ENCODE data around the gene FAM177B.
"Not testable (repeated sequence)": the region's sequence is repeated elsewhere in the genome, so short reads cannot be mapped to it uniquely, and the experiment has no call there.

Gene FAM177B

DNA sequence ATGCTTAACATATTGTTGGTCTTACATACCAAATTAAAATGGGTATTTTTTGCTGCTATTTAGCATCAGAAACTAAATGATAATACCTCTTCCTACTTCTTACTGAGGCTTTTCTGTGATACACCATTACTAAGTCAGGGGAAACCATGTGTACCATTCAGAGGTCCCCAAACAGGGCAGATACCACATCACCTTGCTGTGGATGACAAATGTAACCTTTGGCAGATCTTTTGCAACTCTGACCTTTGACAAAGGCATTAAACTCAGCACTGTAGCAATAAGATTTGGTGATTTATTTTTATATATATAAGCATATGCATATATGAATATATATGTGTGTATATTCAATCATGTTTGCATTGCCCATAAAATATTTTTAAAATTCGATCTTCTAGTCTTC lies 2.9 kb downstream of the FAM177B start:
- no peak for DNase-seq (ENCODE audit: low read depth)

- DNase-seq (ENCODE audit: low read depth), result not testable (repeated sequence)
Measured at GRCh38 chr1:222741630-222742457, 4.8 kb downstream of the FAM177B start.

- no peak for DNase-seq (ENCODE audit: low read depth)
Measured at GRCh38 chr1:222749927-222750326, 12.9 kb downstream of the FAM177B start.

DNA sequence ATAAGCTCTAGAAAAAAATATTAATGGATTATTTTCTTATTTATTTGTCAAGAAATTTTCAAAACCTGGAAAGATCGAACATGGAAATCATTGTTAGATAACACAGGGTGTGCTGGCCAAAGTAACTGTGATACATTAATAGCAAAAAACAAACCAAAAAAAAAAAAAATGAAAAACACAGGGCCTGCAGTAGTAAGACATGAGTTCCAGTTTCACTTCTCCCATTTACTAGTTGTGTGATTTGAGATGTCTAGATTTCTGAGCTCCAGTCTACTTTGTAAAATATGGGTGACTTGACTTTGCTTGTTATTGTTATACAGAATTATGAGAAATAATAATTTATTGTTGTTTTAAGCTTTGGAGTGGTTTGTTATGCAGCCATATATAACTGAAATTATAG lies 13.6 kb downstream of the FAM177B start:
- DNase-seq (ENCODE audit: low read depth), result no peak

DNA sequence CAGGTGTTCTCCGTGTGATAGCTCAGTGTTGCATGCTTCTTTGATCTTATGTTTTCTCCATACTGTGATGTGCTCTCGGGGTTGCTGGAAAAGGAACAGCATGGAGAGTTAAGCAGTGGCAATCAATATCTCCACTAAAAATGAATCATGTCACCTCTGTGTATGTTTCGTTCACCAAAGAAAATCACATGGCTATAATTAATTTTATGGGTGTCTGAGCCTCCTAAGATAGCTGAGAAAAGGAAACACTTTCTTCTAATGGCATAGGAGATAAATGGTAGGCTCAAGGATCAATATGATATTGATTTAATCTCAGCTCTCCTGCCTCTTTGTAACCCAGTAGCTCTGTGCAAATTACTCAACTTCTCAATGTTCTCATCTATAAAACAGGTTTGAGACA lies 14.3 kb downstream of the FAM177B start:
- DNase-seq (ENCODE audit: low read depth), result no peak

DNA sequence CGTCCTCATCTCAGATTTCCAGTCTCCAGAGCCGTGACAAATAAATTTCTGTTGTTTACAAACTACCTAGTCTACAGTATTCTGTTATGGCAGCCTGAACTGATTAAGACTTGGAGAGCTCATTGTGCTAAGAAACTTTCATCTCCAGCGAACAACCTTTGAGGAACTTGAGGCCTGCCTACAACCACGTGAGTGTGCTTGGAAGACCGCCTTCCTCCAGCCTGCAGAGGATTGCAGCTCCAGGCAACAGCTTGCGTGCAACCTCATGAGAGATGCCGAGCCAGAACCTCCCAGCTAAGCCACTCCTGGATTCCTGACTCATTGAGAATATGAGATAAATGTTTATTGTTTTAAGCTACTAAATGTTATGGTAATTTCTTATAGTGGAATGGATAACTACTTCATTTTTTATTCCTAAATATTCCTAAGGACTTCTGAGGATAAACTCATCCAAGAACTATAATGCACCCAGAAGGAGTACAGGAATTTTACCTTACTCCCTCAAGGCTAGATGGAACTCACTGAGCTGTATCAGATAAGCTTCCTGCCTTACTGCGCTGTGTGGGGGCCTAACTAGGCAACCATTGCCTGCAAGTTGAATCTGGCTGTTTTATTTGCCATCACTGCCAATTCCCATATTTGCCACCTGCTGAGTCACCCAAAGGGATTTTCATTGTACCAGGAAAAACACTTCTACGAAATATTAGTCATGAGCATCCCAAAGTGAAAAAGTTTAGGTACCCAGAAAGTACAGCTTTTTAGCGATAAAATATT lies 17.6 kb downstream of the FAM177B start:
- no peak for DNase-seq (ENCODE audit: low read depth)

- no peak for DNase-seq (ENCODE audit: low read depth)
Measured at GRCh38 chr1:222757646-222758268, 20.8 kb downstream of the FAM177B start.

- no peak for DNase-seq (ENCODE audit: low read depth)
Measured at GRCh38 chr1:222759451-222760035, 22.5 kb downstream of the FAM177B start.

- DNase-seq (ENCODE audit: low read depth), result no peak
Measured at GRCh38 chr1:222761083-222761482, 24.1 kb downstream of the FAM177B start.

GRCh38 chr1:222762178-222762577 lies 25.2 kb downstream of the FAM177B start:
- not testable (repeated sequence) for DNase-seq (ENCODE audit: low read depth)

GRCh38 chr1:222767152-222767571 lies 30.2 kb downstream of the FAM177B start:
- DNase-seq (ENCODE audit: low read depth), result no peak

DNA sequence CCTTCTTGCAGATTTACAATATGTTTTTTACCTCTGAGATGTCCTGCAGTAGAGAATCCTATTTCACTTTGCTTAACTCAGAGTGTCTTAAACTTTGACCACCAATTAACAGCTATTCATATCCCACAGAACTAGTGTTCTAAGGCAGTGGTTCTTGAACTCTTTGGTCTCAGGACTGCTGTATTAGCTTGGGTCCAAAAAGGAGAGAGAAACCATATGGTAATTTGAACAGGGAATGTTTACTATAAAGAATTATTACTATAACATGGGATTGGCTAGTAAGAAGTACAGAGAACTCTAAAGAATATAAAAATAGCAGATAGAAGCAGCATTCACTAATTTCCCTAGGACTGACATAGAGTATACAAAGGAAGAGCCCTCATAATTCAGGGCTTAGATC lies 31.6 kb downstream of the FAM177B start:
- no peak for DNase-seq (ENCODE audit: low read depth)

- no peak for DNase-seq (ENCODE audit: low read depth)
Measured at GRCh38 chr1:222769181-222769580, 32.2 kb downstream of the FAM177B start.

GRCh38 chr1:222769971-222770620 lies 33.1 kb downstream of the FAM177B start:
- no peak for DNase-seq (ENCODE audit: low read depth)

- DNase-seq (ENCODE audit: low read depth), result no peak
Measured at GRCh38 chr1:222772996-222773379, 36.0 kb downstream of the FAM177B start.

DNA sequence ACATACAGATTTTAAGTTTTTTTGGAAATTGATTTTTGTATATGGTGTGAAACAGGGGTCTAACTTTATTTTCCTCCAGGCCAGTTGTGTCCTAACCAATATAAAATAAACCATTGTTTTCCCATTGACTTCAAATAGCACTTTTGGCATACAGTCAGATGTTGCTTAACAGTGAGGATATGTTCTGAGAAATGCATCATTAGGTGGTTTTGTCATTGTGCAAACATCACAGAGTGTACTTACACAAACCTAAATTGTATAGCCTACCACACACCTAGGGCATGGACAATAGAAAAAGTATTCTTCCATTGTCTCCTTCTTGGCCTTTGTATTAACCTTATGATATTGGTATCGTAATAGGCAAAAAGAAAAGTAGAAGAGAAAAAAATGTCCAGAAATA lies 40.5 kb downstream of the FAM177B start:
- DNase-seq (ENCODE audit: low read depth), result no peak

- no peak for DNase-seq (ENCODE audit: low read depth)
Measured at GRCh38 chr1:222777977-222778376, 41.0 kb downstream of the FAM177B start.

DNA sequence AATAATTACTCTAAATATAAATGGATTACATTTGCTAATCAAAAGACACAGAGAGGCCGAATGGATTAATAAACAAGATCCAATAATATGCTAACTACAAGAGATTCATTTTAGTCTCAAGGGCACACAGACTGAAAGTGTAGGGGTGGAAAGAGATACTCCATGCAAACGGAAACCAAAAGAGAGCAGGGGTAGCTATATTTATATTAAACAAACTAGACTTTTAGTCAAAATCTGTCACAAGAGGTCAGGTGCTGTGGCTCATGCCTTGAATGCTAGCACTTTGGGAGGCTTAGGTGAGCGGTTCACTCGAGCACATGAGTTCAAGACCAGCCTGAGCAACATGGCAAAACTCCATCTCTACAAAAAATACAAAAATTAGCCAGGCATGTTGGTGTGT lies 44.2 kb downstream of the FAM177B start:
- DNase-seq (ENCODE audit: low read depth), result no peak

- no peak for DNase-seq (ENCODE audit: low read depth)
Measured at GRCh38 chr1:222783051-222783450, 46.0 kb downstream of the FAM177B start.

GRCh38 chr1:222784371-222784770 lies 47.4 kb downstream of the FAM177B start:
- DNase-seq (ENCODE audit: low read depth), result no peak

DNA sequence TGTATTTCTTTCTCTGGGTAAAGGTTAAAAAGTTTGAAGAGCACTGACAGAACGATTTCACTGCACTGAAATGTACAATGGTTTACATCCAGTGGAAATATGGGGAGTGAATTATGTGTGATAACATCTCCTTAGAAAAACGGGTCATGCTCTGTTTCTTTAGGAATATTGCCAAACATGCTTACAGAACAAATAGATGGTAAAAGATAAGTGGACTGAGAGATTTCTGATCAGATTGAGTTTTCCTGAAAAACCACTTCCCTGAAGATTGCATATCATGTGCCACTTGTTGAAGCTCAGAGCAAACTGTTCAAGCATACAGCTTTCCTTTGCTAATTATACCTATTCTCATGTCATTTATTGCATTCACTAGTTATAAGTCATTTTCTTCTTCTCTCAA lies 47.9 kb downstream of the FAM177B start:
- DNase-seq (ENCODE audit: low read depth), result no peak

- no peak for DNase-seq (ENCODE audit: low read depth)
Measured at GRCh38 chr1:222785529-222785928, 48.5 kb downstream of the FAM177B start.
